Neural cell (in vitro differentiated cells): ENCODE data around the gene GRAP. TPM values are rescaled to one million over a fixed set of nuclear protein-coding genes. Genes with fewer than 3 reads are reported as not detected.

ENCODE experiments used
- H2AFZ ChIP-seq: fragments of 200-600, 300-800 bp; sonication (generic), shearing (Covaris generic); 2 replicates; pipeline ENCODE4 v1.6.0; 2014; ENCODE audit warnings: low read depth, mild to moderate bottlenecking, antibody characterized with exemption, low read length, moderate library complexity
- H3F3A ChIP-seq: fragments of 200-600 bp; shearing (Covaris generic); 2 replicates; pipeline ENCODE4 v1.6.1; 2016; ENCODE audit warnings: mild to moderate bottlenecking, moderate library complexity, mixed read lengths, antibody characterized with exemption, low read length; ENCODE audit not compliant: insufficient read depth, poor library complexity, severe bottlenecking
- H3K27ac ChIP-seq: fragments of 200-600, 300-800 bp; sonication (generic), shearing (Covaris generic); 2 replicates; pipeline ENCODE4 v1.5.1; 2014; ENCODE audit warnings: mild to moderate bottlenecking, low read length, moderate library complexity
- H3K27me3 ChIP-seq: fragments of 300-800, 200-600 bp; sonication (generic), shearing (Covaris generic); 2 replicates; pipeline ENCODE4 v1.6.0; 2014; ENCODE audit warnings: mild to moderate bottlenecking, low read depth, low read length, moderate library complexity; ENCODE audit not compliant: insufficient read depth
- H3K36me3 ChIP-seq: fragments of 300-800, 200-600 bp; sonication (generic), shearing (Covaris generic); 2 replicates; pipeline ENCODE4 v1.5.1; 2014; ENCODE audit warnings: mild to moderate bottlenecking, antibody characterized with exemption, low read length, moderate library complexity; ENCODE audit not compliant: insufficient read depth
- H3K4me2 ChIP-seq: fragments of 300-800, 200-600 bp; sonication (generic), shearing (Covaris generic); 2 replicates; pipeline ENCODE4 v1.6.0; 2014; ENCODE audit warnings: mild to moderate bottlenecking, low read length
- H3K4me3 ChIP-seq: fragments of 300-800, 200-600 bp; sonication (generic), shearing (Covaris generic); 2 replicates; pipeline ENCODE4 v1.5.1; 2014; ENCODE audit warnings: mild to moderate bottlenecking, low read length, moderate library complexity
- H3K79me2 ChIP-seq: fragments of 200-600 bp; shearing (Covaris generic); replicated peaks from 2 replicates; pipeline ENCODE4 v1.6.0; 2014; ENCODE audit warnings: mild to moderate bottlenecking, low read length, moderate library complexity; ENCODE audit not compliant: insufficient read depth
- H3K9ac ChIP-seq: fragments of 300-800, 200-600 bp; sonication (generic), shearing (Covaris generic); 2 replicates; pipeline ENCODE4 v1.6.1; 2016; ENCODE audit warnings: mild to moderate bottlenecking, low read length, mixed read lengths
- H3K9me2 ChIP-seq: fragments of 200-600 bp; shearing (Covaris generic); 2 replicates; pipeline ENCODE4 v1.6.1; 2016; ENCODE audit warnings: mild to moderate bottlenecking, low read length, mixed read lengths; ENCODE audit not compliant: insufficient read depth
- H3K9me3 ChIP-seq: fragments of 200-600, 300-800 bp; sonication (generic), shearing (Covaris generic); 2 replicates; pipeline ENCODE4 v1.6.1; 2016; ENCODE audit warnings: mild to moderate bottlenecking, mixed run types, low read length, moderate library complexity, mixed read lengths
- H4K20me1 ChIP-seq: fragments of 200-600 bp; shearing (Covaris generic); 2 replicates; pipeline ENCODE4 v1.6.1; 2016; ENCODE audit warnings: mild to moderate bottlenecking, mixed run types; ENCODE audit not compliant: insufficient read depth
- EP300 ChIP-seq: fragments of 450-650 bp; conservative IDR thresholded peaks from 2 replicates; pipeline ENCODE4 v1.6.1; 2014; ENCODE audit warnings: antibody characterized with exemption, mild to moderate bottlenecking, moderate library complexity; ENCODE audit not compliant: poor library complexity, severe bottlenecking
- EZH2 ChIP-seq: fragments of 200-600, 300-800 bp; shearing (Covaris generic), sonication (generic); IDR thresholded peaks from 2 replicates; pipeline ENCODE4 v1.6.1; 2014; ENCODE audit warnings: antibody characterized with exemption, low read length, borderline replicate concordance, mild to moderate bottlenecking; ENCODE audit not compliant: insufficient read depth, poor library complexity, severe bottlenecking
- MXI1 ChIP-seq: fragments of 450-650 bp; conservative IDR thresholded peaks from 2 replicates; pipeline ENCODE4 v1.6.1; 2014; ENCODE audit warnings: antibody characterized with exemption, mild to moderate bottlenecking; ENCODE audit not compliant: poor library complexity, severe bottlenecking
- POLR2AphosphoS5 ChIP-seq: IDR thresholded peaks from 2 replicates; pipeline ENCODE4 v1.6.1; 2012
- RAD21 ChIP-seq: fragments of 450-650 bp; conservative IDR thresholded peaks from 2 replicates; pipeline ENCODE4 v1.6.1; 2014; ENCODE audit warnings: antibody characterized with exemption, mild to moderate bottlenecking, moderate library complexity
- REST ChIP-seq: IDR thresholded peaks from 2 replicates; pipeline ENCODE4 v1.6.1; 2012; ENCODE audit warnings: borderline replicate concordance
- SMC3 ChIP-seq: fragments of 450-650 bp; conservative IDR thresholded peaks from 2 replicates; pipeline ENCODE4 v1.6.1; 2014; ENCODE audit warnings: antibody characterized with exemption, mild to moderate bottlenecking, moderate library complexity; ENCODE audit not compliant: poor library complexity
- TAF1 ChIP-seq: IDR thresholded peaks from 2 replicates; pipeline ENCODE4 v1.6.1; 2012; ENCODE audit warnings: low read depth
- polyA plus RNA-seq: library from polyadenylated mRNA; depleted of rRNA; stranded (reverse); fragments of >200 nt; gene quantifications from 2 replicates; pipeline ENCODE4 v1.2.3, GENCODE V29; 2014
- TF ChIP-seq, protein P1 (sequence below): fragments of 450-650 bp; IDR thresholded peaks from 2 replicates; pipeline ENCODE4 v1.5.1; 2014; ENCODE audit warnings: antibody characterized with exemption, mild to moderate bottlenecking, moderate library complexity; ENCODE audit not compliant: poor library complexity, severe bottlenecking

GRAP gene
- polyA plus RNA-seq, 1 donor from 2014 or later: 0.42 TPM

- TF ChIP-seq EZH2 (no peak), TAF1 (no peak)
Measured at GRCh38 chr17:19017804-19018599, 28.8 kb downstream of the GRAP start (continued).

DNA sequence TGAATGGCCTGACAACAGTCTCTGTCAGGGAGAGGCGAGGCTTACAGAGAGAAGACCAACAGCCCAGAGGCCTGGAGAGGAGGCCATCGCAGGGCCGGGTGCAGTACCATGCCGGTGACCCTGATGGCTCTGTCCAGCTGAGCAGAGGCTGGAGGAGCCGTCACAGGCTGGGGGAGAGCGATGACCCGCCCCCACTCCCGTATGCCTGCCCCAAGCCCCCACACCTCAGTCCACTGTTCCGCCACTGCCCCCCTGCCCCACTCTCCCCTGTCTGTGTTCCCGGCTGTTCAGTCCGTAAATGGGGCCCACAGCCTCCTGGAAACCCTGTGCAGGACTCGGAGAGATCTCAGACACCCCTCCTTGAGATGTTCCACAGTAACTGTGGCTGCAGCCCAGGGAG, 29.4 kb downstream of the GRAP start:
- Histone ChIP-seq H3K79me2 (no peaks in the 10 kb centered on the region), H3K36me3 (no peaks in the 10 kb centered on the region), H3K4me3 (no peak overlapping the region), H3F3A (no peaks in the 10 kb centered on the region), H2AFZ (no peak overlapping the region), H3K9me2 (no peaks in the 10 kb centered on the region), H3K4me2 (no peak overlapping the region), H3K9me3 (no peaks in the 10 kb centered on the region), H3K9ac (no peak overlapping the region), H4K20me1 (no peaks in the 10 kb centered on the region), H3K27me3 (no peaks in the 10 kb centered on the region), H3K27ac (no peak overlapping the region)
- TF ChIP-seq EP300: no peak
- no peak for TF ChIP-seq EZH2
- no peak for TF ChIP-seq RAD21
- TF ChIP-seq MXI1: no peak
- no peak for TF ChIP-seq POLR2AphosphoS5

DNA sequence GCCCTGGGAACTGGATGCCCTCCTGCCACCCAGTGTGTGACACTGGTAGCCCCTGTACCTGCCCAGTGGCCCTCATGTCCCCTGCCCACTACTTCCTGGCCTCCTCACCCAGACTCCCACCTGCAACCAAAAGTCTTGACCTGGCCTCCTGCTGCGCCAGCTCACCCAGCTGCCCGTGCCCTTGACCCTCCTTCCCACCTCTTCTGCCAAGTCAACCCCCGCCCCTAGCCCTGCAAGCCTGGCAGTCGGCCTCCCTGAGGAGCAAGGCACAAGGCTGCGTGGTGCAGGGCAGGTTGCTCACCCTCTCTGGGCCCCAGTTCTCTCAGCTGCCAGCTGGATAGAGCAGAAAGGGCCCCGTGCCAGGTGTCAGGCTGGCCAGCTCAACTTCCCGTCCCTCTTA, 29.9 kb downstream of the GRAP start:
- no peaks in the 10 kb centered on the region for H3K79me2 ChIP-seq
- no peaks in the 10 kb centered on the region for H3K36me3 ChIP-seq
- no peak overlapping the region for H3K4me2 ChIP-seq
- no peak for TF ChIP-seq EZH2
- TF ChIP-seq TAF1: no peak
- TF ChIP-seq, protein P1, sequence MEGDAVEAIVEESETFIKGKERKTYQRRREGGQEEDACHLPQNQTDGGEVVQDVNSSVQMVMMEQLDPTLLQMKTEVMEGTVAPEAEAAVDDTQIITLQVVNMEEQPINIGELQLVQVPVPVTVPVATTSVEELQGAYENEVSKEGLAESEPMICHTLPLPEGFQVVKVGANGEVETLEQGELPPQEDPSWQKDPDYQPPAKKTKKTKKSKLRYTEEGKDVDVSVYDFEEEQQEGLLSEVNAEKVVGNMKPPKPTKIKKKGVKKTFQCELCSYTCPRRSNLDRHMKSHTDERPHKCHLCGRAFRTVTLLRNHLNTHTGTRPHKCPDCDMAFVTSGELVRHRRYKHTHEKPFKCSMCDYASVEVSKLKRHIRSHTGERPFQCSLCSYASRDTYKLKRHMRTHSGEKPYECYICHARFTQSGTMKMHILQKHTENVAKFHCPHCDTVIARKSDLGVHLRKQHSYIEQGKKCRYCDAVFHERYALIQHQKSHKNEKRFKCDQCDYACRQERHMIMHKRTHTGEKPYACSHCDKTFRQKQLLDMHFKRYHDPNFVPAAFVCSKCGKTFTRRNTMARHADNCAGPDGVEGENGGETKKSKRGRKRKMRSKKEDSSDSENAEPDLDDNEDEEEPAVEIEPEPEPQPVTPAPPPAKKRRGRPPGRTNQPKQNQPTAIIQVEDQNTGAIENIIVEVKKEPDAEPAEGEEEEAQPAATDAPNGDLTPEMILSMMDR: no peak
- TF ChIP-seq RAD21: no peak
- TF ChIP-seq MXI1: no peak
- TF ChIP-seq SMC3: no peak
- TF ChIP-seq POLR2AphosphoS5: no peak
- TF ChIP-seq REST: no peak
- no peak for TF ChIP-seq EP300
- no peaks in the 10 kb centered on the region for H3K27me3 ChIP-seq
- no peak overlapping the region for H3K9ac ChIP-seq
- H2AFZ ChIP-seq: no peak overlapping the region
- no peaks in the 10 kb centered on the region for H3K9me3 ChIP-seq
- no peaks in the 10 kb centered on the region for H3K9me2 ChIP-seq
- no peak overlapping the region for H3K4me3 ChIP-seq
- no peaks in the 10 kb centered on the region for H3F3A ChIP-seq
- H4K20me1 ChIP-seq: no peaks in the 10 kb centered on the region
- no peak overlapping the region for H3K27ac ChIP-seq
